Islet of Langerhans (tissue), 1 donor: ENCODE results near the gene PRDM12.

Experiments used
- FAIRE-seq: peaks from one replicate; lab custom pipeline; 2011; peaks lifted over from hg19 to GRCh38; lab: Jason Lieb, UNC

PRDM12 gene

DNA sequence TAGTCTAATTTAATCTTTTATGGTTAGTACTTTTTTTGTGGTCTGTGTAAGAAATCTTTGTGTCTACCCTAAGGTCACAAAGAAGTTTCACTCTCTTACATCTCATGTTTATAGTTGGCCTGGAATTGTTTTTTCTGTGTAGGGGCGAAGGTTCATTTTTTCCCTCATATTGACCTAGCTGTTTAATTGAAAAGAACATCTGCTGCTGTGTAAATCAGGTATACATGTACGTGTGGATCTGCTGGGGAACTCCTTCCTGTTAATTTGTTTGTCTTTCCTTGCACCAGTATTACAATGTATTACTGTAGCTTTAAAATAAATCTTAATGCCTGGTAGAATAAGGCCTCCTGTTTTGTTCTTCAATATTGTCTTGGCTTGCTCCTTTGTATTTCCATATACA lies 67.0 kb downstream of the PRDM12 start:
- peak; percentile 86 for FAIRE-seq

DNA sequence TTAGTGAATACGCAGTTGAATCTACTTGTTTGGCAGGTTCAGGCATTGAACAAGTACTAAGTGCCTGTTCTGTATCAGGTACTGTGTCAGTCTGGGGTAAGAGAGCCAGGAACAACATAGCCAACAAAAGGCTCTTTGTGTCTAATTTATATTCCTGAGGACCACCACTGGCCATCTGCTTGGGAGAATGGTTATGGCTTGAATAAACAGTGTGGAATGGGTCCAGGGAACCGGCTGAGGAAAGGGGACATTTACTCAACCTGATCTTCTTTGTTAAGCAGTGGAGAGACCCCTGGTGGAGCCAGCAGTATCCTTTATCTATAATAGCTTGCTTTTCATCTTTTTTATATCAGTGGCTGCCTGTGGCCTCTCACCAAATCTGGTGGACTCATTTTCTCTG lies 67.7 kb downstream of the PRDM12 start:
- no peak for FAIRE-seq
